Loucy (cell line): ENCODE data around the gene ADCY2.

ENCODE experiments used
- H2AFZ ChIP-seq: fragments of 200-600 bp; sonication (generic); 2 replicates; pipeline ENCODE4 v1.6.0; 2016; ENCODE audit warnings: antibody characterized with exemption, mild to moderate bottlenecking, low read length, moderate library complexity
- H3F3A ChIP-seq: fragments of 200-600 bp; 2 replicates; pipeline ENCODE4 v1.6.0; 2016; ENCODE audit warnings: antibody characterized with exemption, low read depth, mild to moderate bottlenecking
- H3K27me3 ChIP-seq: fragments of 200-600 bp; sonication (generic); 2 replicates; pipeline ENCODE4 v1.6.1; 2014; ENCODE audit warnings: low read length, mild to moderate bottlenecking; ENCODE audit not compliant: insufficient read depth, poor library complexity, severe bottlenecking
- H3K36me3 ChIP-seq: fragments of 200-600 bp; sonication (generic); 2 replicates; pipeline ENCODE4 v1.6.1; 2016; ENCODE audit warnings: low read length; ENCODE audit not compliant: insufficient read depth
- H3K4me1 ChIP-seq: fragments of 200-600 bp; sonication (generic); 2 replicates; pipeline ENCODE4 v1.5.1; 2014; ENCODE audit warnings: low read length, mild to moderate bottlenecking; ENCODE audit not compliant: insufficient read depth, poor library complexity, severe bottlenecking
- H3K4me2 ChIP-seq: fragments of 200-600 bp; sonication (generic); 2 replicates; pipeline ENCODE4 v1.6.0; 2014; ENCODE audit warnings: antibody characterized with exemption, low read length, low read depth, mild to moderate bottlenecking; ENCODE audit not compliant: poor library complexity, severe bottlenecking
- H3K4me3 ChIP-seq: fragments of 200-600 bp; sonication (generic); 2 replicates; pipeline ENCODE4 v1.5.1; 2014; ENCODE audit warnings: low read length, mild to moderate bottlenecking, mixed read lengths; ENCODE audit not compliant: poor library complexity, severe bottlenecking
- H3K79me2 ChIP-seq: fragments of 200-600 bp; sonication (generic); 2 replicates; pipeline ENCODE4 v1.6.1; 2014; ENCODE audit warnings: low read length; ENCODE audit not compliant: insufficient read depth
- H3K9ac ChIP-seq: fragments of 200-600 bp; sonication (generic); 2 replicates; pipeline ENCODE4 v1.6.0; 2014; ENCODE audit warnings: mild to moderate bottlenecking, low read depth, low read length, moderate library complexity; ENCODE audit not compliant: poor library complexity, severe bottlenecking
- H3K9me2 ChIP-seq: fragments of 200-600 bp; sonication (generic); replicated peaks from 2 replicates; pipeline ENCODE4 v1.6.1; 2016; ENCODE audit warnings: low read depth, low read length, mixed read lengths
- H3K9me3 ChIP-seq: fragments of 200-600 bp; sonication (generic); 2 replicates; pipeline ENCODE4 v1.6.1; 2014; ENCODE audit warnings: mild to moderate bottlenecking, antibody characterized with exemption, low read length, low read depth; ENCODE audit not compliant: insufficient read depth
- H4K20me1 ChIP-seq: fragments of 200-600 bp; sonication (generic); 2 replicates; pipeline ENCODE4 v1.6.0; 2014; ENCODE audit warnings: antibody characterized with exemption, low read length, mild to moderate bottlenecking; ENCODE audit not compliant: insufficient read depth, poor library complexity, severe bottlenecking
- CTCF ChIP-seq: fragments of 200-600 bp; sonication (generic); conservative IDR thresholded peaks from 2 replicates; pipeline ENCODE4 v1.5.1; 2014; ENCODE audit warnings: mild to moderate bottlenecking, antibody characterized with exemption, low read length
- EZH2phosphoT487 ChIP-seq: fragments of 200-600 bp; IDR thresholded peaks from 2 replicates; pipeline ENCODE4 v1.6.1; 2018; ENCODE audit warnings: antibody characterized with exemption, mild to moderate bottlenecking, moderate library complexity, borderline replicate concordance

Gene ADCY2

GRCh38 chr5:7608772-7609171 is 212.8 kb downstream of the ADCY2 start:
- Histone ChIP-seq H3K36me3 (no peaks in the 10 kb centered on the region), H3K9me2 (no peaks in the 10 kb centered on the region), H3K79me2 (no peaks in the 10 kb centered on the region), H2AFZ (no peak overlapping the region), H3K4me3 (no peak overlapping the region), H3K4me1 (no peaks in the 10 kb centered on the region), H3K9ac (no peak overlapping the region), H3F3A (no peaks in the 10 kb centered on the region), H3K4me2 (no peak overlapping the region), H4K20me1 (no peaks in the 10 kb centered on the region), H3K9me3 (no peaks in the 10 kb centered on the region), H3K27me3 (no peaks in the 10 kb centered on the region)
- TF ChIP-seq EZH2phosphoT487 (no peak), CTCF (no peak)

- Histone ChIP-seq H3K9ac (no peak overlapping the region), H3K4me2 (no peak overlapping the region)
These were observed 213.8 kb downstream of the ADCY2 start for GRCh38 chr5:7609726-7610125.

GRCh38 chr5:7610531-7611177 is 214.7 kb downstream of the ADCY2 start:
- no peak overlapping the region for H3K4me2 ChIP-seq
- no peaks in the 10 kb centered on the region for H3K79me2 ChIP-seq
- H3K9me2 ChIP-seq: no peaks in the 10 kb centered on the region
- H3K4me1 ChIP-seq: no peaks in the 10 kb centered on the region
- no peak overlapping the region for H2AFZ ChIP-seq
- no peaks in the 10 kb centered on the region for H3K36me3 ChIP-seq
- no peak overlapping the region for H3K4me3 ChIP-seq
- TF ChIP-seq EZH2phosphoT487 (no peak), CTCF (no peak)
- H3F3A ChIP-seq: no peaks in the 10 kb centered on the region
- H4K20me1 ChIP-seq: no peaks in the 10 kb centered on the region
- H3K9ac ChIP-seq: no peak overlapping the region
- H3K9me3 ChIP-seq: no peaks in the 10 kb centered on the region
- H3K27me3 ChIP-seq: no peaks in the 10 kb centered on the region

More at GRCh38 chr5:7609726-7610125, 213.8 kb downstream of the ADCY2 start:
- no peak overlapping the region for H3K4me3 ChIP-seq
- H3K36me3 ChIP-seq: no peaks in the 10 kb centered on the region
- no peaks in the 10 kb centered on the region for H4K20me1 ChIP-seq
- no peaks in the 10 kb centered on the region for H3F3A ChIP-seq
- no peaks in the 10 kb centered on the region for H3K9me3 ChIP-seq
- no peaks in the 10 kb centered on the region for H3K27me3 ChIP-seq
- no peaks in the 10 kb centered on the region for H3K79me2 ChIP-seq
- no peaks in the 10 kb centered on the region for H3K4me1 ChIP-seq
- no peaks in the 10 kb centered on the region for H3K9me2 ChIP-seq
- TF ChIP-seq CTCF (no peak), EZH2phosphoT487 (no peak)
- no peak overlapping the region for H2AFZ ChIP-seq
